OCI-LY3 (cell line): ENCODE measurements around the gene HYCC2.

Experiments used
- EZH2phosphoT487 ChIP-seq: fragments of 200-600 bp; shearing (Covaris generic); IDR thresholded peaks from 2 replicates; pipeline ENCODE4 v1.6.1; 2018; ENCODE audit warnings: antibody characterized with exemption, mixed run types, low read depth
- TF ChIP-seq, protein P1 (sequence below): fragments of 200-600, 300-600 bp; sonication (generic); IDR thresholded peaks from 2 replicates; pipeline ENCODE4 v1.5.1; 2014; ENCODE audit warnings: antibody characterized with exemption, low read length, low read depth

DNA sequence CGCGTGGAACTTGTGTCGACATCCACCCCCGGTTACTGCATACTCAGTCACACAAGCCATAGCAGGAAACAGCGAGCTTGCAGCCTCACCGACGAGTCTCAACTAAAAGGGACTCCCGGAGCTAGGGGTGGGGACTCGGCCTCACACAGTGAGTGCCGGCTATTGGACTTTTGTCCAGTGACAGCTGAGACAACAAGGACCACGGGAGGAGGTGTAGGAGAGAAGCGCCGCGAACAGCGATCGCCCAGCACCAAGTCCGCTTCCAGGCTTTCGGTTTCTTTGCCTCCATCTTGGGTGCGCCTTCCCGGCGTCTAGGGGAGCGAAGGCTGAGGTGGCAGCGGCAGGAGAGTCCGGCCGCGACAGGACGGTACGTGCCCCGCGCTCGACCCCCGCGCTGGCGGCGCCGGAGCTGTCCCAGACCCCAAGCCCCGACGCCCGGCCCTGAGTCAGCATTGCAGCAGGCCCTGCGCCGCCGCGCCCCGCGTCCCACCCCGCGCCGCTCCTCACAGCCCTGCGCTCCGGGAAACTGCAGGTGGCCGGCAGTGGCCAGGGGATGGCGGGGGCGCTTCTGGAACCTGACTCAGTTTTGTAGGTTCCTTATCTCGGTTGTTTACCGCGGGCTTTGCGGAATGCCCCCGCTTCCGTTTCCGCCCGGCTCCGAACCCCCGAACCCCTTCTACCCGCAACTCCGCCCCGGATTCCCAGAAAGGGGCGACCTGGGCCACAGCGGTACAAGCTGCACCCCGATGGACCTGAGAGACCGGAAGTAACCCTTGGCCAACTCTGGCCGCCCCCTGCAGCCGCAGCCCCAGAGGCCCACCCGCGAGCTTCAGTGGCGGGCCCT is 44.9 kb upstream of the HYCC2 start, which contains the start of gene CFLAR:
- TF ChIP-seq, protein P1, sequence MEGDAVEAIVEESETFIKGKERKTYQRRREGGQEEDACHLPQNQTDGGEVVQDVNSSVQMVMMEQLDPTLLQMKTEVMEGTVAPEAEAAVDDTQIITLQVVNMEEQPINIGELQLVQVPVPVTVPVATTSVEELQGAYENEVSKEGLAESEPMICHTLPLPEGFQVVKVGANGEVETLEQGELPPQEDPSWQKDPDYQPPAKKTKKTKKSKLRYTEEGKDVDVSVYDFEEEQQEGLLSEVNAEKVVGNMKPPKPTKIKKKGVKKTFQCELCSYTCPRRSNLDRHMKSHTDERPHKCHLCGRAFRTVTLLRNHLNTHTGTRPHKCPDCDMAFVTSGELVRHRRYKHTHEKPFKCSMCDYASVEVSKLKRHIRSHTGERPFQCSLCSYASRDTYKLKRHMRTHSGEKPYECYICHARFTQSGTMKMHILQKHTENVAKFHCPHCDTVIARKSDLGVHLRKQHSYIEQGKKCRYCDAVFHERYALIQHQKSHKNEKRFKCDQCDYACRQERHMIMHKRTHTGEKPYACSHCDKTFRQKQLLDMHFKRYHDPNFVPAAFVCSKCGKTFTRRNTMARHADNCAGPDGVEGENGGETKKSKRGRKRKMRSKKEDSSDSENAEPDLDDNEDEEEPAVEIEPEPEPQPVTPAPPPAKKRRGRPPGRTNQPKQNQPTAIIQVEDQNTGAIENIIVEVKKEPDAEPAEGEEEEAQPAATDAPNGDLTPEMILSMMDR: no peak
- no peak for TF ChIP-seq EZH2phosphoT487
